ENCODE results near the gene ME3.

ME3 gene

GRCh38 chr11:86482692-86483091 is 189.7 kb downstream of the ME3 start:
- DNase-seq = no peak

- no peak for DNase-seq
Observed at GRCh38 chr11:86481399-86481798, 191.0 kb downstream of the ME3 start.

- DNase-seq = no peak
Observed at GRCh38 chr11:86478348-86478747, 194.1 kb downstream of the ME3 start.

GRCh38 chr11:86477495-86478155 is 194.8 kb downstream of the ME3 start:
- DNase-seq = no peak

GRCh38 chr11:86476109-86476861 is 196.1 kb downstream of the ME3 start:
- DNase-seq = no peak

- no peak for DNase-seq
Observed at GRCh38 chr11:86475027-86475426, 197.4 kb downstream of the ME3 start.

GRCh38 chr11:86473991-86474833 is 198.2 kb downstream of the ME3 start:
- DNase-seq = no peak

GRCh38 chr11:86469491-86470388 is 202.7 kb downstream of the ME3 start:
- DNase-seq = no peak

- no peak for DNase-seq
Observed at GRCh38 chr11:86468169-86468568, 204.2 kb downstream of the ME3 start.

- DNase-seq = no peak
Observed at GRCh38 chr11:86464509-86465221, 207.8 kb downstream of the ME3 start.

GRCh38 chr11:86463955-86464354 is 208.5 kb downstream of the ME3 start:
- no peak for DNase-seq

GRCh38 chr11:86463120-86463519 is 209.3 kb downstream of the ME3 start:
- no peak for DNase-seq

- no peak for DNase-seq
Observed at GRCh38 chr11:86461892-86462291, 210.5 kb downstream of the ME3 start.

- no peak for DNase-seq
Observed at GRCh38 chr11:86460461-86461385, 211.7 kb downstream of the ME3 start.

GRCh38 chr11:86459682-86460460 is 212.5 kb downstream of the ME3 start:
- no peak for DNase-seq

GRCh38 chr11:86459002-86459385 is 213.4 kb downstream of the ME3 start:
- DNase-seq = no peak

- no peak for DNase-seq
Observed at GRCh38 chr11:86458294-86459001, 214.0 kb downstream of the ME3 start.

GRCh38 chr11:86456075-86456939 is 216.1 kb downstream of the ME3 start:
- peak; percentile 89 for DNase-seq
